ENCODE data around the gene CGNL1. TPM values are rescaled to one million over a fixed set of nuclear protein-coding genes. Genes with fewer than 3 reads are reported as not detected.

The CGNL1 gene
- total RNA-seq, 1 donor from 2014 or later: 3.5 TPM

DNA sequence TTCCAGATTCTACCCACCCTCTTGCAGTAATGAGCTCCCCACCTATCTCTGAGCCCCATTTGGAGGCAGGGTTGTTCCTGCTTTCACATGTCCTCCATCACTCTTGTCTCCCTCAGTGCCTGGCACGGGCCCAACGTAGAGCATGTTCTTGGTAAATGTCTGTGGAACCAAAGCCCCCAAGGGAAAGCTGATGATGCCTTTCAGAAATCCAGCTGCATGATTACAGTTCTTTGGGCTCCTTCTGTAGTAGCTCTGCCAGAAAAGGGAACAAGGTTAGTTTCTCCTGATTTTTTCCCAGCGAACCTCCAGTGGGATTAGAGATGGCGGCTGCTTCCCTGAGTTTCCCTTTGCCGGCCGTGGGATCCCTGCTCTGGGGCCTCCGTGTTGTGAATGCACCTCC, 39.3 kb downstream of the CGNL1 start:
- no peaks in the 10 kb centered on the region for H3K4me1 ChIP-seq
- H3K27me3 ChIP-seq: no peaks in the 10 kb centered on the region
- DNase-seq (ENCODE audit: low spot score in 2 of 2): no peak
- H3K27ac ChIP-seq: no peak overlapping the region
- no peaks in the 10 kb centered on the region for H3K36me3 ChIP-seq
- H3K4me3 ChIP-seq: no peak overlapping the region
- intact Hi-C loops (cut with DNase I): no loop called here
- no peak for TF ChIP-seq CTCF (IDR thresholded peaks at IDR 0.05)
- no peaks in the 10 kb centered on the region for H3K9me3 ChIP-seq

GRCh38 chr15:57418635-57419034, 42.3 kb downstream of the CGNL1 start:
- intact Hi-C loops (cut with DNase I): no loop called here
- Histone ChIP-seq H3K36me3 (no peaks in the 10 kb centered on the region), H3K27me3 (no peaks in the 10 kb centered on the region), H3K27ac (no peak overlapping the region), H3K9me3 (no peaks in the 10 kb centered on the region), H3K4me3 (no peak overlapping the region), H3K4me1 (peaks cover 0 to 7% of the 10 kb centered on the region in 2 donors)
- no peak for TF ChIP-seq CTCF (IDR thresholded peaks at IDR 0.05)
- DNase-seq (ENCODE audit: low spot score in 2 of 2): peak in 1 of 2 donors; percentile 55

GRCh38 chr15:57419335-57419734, 43.0 kb downstream of the CGNL1 start:
- no peaks in the 10 kb centered on the region for H3K36me3 ChIP-seq
- no peak overlapping the region for H3K4me3 ChIP-seq
- no peaks in the 10 kb centered on the region for H3K9me3 ChIP-seq
- no peak overlapping the region for H3K27ac ChIP-seq
- no peaks in the 10 kb centered on the region for H3K27me3 ChIP-seq
- no peak for TF ChIP-seq CTCF (IDR thresholded peaks at IDR 0.05)
- peaks cover 0 to 7% of the 10 kb centered on the region in 2 donors for H3K4me1 ChIP-seq
- intact Hi-C loops (cut with DNase I): no loop called here
- no peak for DNase-seq (ENCODE audit: low spot score in 2 of 2)

- H3K4me1 ChIP-seq: peaks cover 0 to 7% of the 10 kb centered on the region in 2 donors
- no peaks in the 10 kb centered on the region for H3K36me3 ChIP-seq
- H3K27me3 ChIP-seq: no peaks in the 10 kb centered on the region
- DNase-seq (ENCODE audit: low spot score in 2 of 2): no peak
- TF ChIP-seq CTCF (IDR thresholded peaks at IDR 0.05): no peak
- no peak overlapping the region for H3K4me3 ChIP-seq
- intact Hi-C loops (cut with DNase I): loop anchor here (5.0 kb wide), 1 partner anchor 44 kb away; the partner anchor contains the start of gene CGNL1
- H3K9me3 ChIP-seq: no peaks in the 10 kb centered on the region
- peak overlapping the region in 1 of 2 donors; percentile 75 for H3K27ac ChIP-seq
Observed at GRCh38 chr15:57421110-57421509, 44.8 kb downstream of the CGNL1 start.

GRCh38 chr15:57421551-57421950, 45.2 kb downstream of the CGNL1 start:
- H3K9me3 ChIP-seq: no peaks in the 10 kb centered on the region
- intact Hi-C loops (cut with DNase I): loop anchor here (5.0 kb wide), 1 partner anchor 44 kb away; the partner anchor contains the start of gene CGNL1
- H3K4me1 ChIP-seq: peaks cover 0 to 7% of the 10 kb centered on the region in 2 donors
- peak overlapping the region; percentile 51 to 75 for H3K27ac ChIP-seq
- no peak for TF ChIP-seq CTCF (IDR thresholded peaks at IDR 0.05)
- DNase-seq (ENCODE audit: low spot score in 2 of 2): no peak
- H3K4me3 ChIP-seq: no peak overlapping the region
- no peaks in the 10 kb centered on the region for H3K36me3 ChIP-seq
- no peaks in the 10 kb centered on the region for H3K27me3 ChIP-seq
